Measurements from ENCODE around the gene FLRT1. TPM values are rescaled to one million over a fixed set of nuclear protein-coding genes. Genes with fewer than 3 reads are reported as not detected.

FLRT1 gene
- 1 to 10 TPM in 1 of 7 donors, under 1 TPM in 6; 0.23 to 1.2 (median 0.45) TPM for total RNA-seq
- under 1 TPM; 0.13 to 0.17 TPM for polyA plus RNA-seq
- long read RNA-seq, donor 1: 0 reads
- long read RNA-seq, donor 2, partial matches to known transcripts: 0 of 1 reads
- long read RNA-seq, donor 2, other reads (novel, unspliced or antisense): 0 of 1 reads
- long read RNA-seq, donor 3: 0 reads

GRCh38 chr11:64035576-64035975, at the start of gene FLRT1:
TSS of gene FLRT1 (plus strand) at chr11:64035931. CDS start at chr11:64116268, 80,337 bp downstream.
- 0% methylated on average over 3 to 46 of the region's 64 CpGs; no CpG with 5 or more reads in 1 of the 3 donors for WGBS, 3 donors
- Histone ChIP-seq H3K27me3 (no peaks in the 10 kb centered on the region), H3K9me3 (no peaks in the 10 kb centered on the region), H3K27ac (no peak within 1 kb of the TSS), H3K36me3 (no peaks in the 10 kb centered on the region), H3K4me1 (ENCODE audit: insufficient read depth) (peaks cover 2% of the 10 kb centered on the region), H3K4me3 (peak within 1 kb of the TSS; percentile 40)
- intact Hi-C loops (cut with DNase I): no loop called here
- TF ChIP-seq CTCF (IDR thresholded peaks at IDR 0.05) (no peak), POLR2A (IDR thresholded peaks at IDR 0.05) (no peak), EP300 (IDR thresholded peaks at IDR 0.05) (no peak)
- DNase-seq: no peak

DNA sequence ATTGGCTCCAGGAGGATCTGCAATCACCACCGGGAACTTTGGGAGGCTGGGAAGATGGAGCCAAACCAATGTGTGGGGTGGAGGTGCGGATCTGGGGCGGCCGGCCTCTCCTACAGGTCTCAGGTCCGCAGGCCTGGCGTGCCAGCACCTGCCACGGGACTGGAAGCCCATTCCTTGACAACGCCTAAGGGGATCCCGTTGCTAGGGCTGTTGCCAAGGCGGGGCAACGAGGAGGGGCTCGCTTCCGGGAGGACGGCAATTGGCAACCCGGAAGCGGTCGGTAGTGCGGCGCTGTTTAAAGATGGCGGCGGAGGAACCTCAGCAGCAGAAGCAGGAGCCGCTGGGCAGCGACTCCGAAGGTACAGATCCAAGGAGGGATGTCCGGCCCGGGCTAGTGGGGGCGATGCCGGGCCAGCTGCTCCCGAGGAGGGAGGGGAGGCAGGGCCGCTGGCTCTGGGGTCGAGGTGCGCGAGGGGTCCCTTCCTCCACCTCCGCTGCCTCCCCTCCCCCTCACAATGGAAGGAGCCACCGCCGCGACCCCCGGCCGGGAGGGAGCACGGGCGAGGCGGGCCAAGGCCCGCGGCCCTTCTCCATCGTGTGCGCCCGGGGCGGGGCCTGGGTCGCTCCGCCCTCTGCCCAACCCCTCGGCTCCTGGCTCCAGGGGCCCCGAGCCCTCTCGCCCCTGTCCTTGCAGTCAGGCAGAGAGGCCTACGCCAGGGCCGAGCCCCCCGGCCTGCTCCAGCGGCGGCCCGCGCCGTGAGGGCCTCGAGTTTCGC, 49.4 kb upstream of the FLRT1 start, which contains the start of gene OTUB1:
Gene OTUB1, plus strand, starts transcription at position 283 of the 776 bp plus-strand sequence. Its CDS starts 19 bp downstream, at position 302.
- Histone ChIP-seq H3K9me3 (no peaks in the 10 kb centered on the region), H3K4me3 (peak within 1 kb of the TSS; percentile 95), H3K4me1 (ENCODE audit: insufficient read depth) (peaks cover 5% of the 10 kb centered on the region), H3K36me3 (no peaks in the 10 kb centered on the region), H3K27ac (peak within 1 kb of the TSS; percentile 43 to 57), H3K27me3 (no peaks in the 10 kb centered on the region)
- intact Hi-C loops (cut with DNase I): no loop called here
- peak; percentile 87 to 92 (median 88) for DNase-seq
- WGBS, 3 donors: 0% methylated on average over 35 to 63 of the region's 63 CpGs
- TF ChIP-seq EP300 (IDR thresholded peaks at IDR 0.05) (no peak), POLR2A (IDR thresholded peaks at IDR 0.05) (peak; percentile 44)

- Histone ChIP-seq H3K27ac (peak overlapping the region; percentile 43 to 57), H3K27me3 (no peaks in the 10 kb centered on the region), H3K4me1 (ENCODE audit: insufficient read depth) (peaks cover 5% of the 10 kb centered on the region), H3K4me3 (peak overlapping the region; percentile 95), H3K36me3 (no peaks in the 10 kb centered on the region), H3K9me3 (no peaks in the 10 kb centered on the region)
- intact Hi-C loops (cut with DNase I): no loop called here
- no peak for TF ChIP-seq EP300 (IDR thresholded peaks at IDR 0.05)
- no peak for TF ChIP-seq CTCF (IDR thresholded peaks at IDR 0.05)
- no peak for TF ChIP-seq POLR2A (IDR thresholded peaks at IDR 0.05)
- 20 to 27% (median 22%) methylated on average over 24 to 25 of the region's 25 CpGs for WGBS, 3 donors
- DNase-seq: no peak
Observed at GRCh38 chr11:63986932-63987513, 48.7 kb upstream of the FLRT1 start.

DNA sequence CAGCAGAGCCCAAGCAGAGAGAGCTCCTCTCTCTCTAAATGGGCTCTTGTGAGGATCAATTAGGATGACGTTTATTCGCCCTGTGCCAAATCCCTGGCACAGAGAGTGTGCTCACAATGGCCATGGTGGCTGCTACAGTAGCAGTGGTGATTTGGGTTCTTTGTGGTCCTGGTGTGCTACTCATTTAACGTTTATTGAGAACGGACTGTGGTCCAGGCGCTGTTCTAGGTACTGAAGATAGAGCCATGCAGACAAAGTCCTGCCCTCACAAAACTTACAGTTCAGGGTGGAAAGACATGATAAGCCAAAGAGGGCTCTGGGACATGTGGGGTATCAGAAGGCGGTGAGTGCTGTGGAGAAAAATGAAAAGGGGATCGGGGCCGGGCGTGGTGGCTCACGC, 44.2 kb upstream of the FLRT1 start:
- Histone ChIP-seq H3K36me3 (no peaks in the 10 kb centered on the region), H3K9me3 (no peaks in the 10 kb centered on the region), H3K4me1 (ENCODE audit: insufficient read depth) (peaks cover 5% of the 10 kb centered on the region), H3K27me3 (no peaks in the 10 kb centered on the region), H3K27ac (no peak overlapping the region), H3K4me3 (no peak overlapping the region)
- no peak for DNase-seq
- 86 to 90% (median 87%) methylated on average over 10 of the region's 10 CpGs for WGBS, 3 donors
- intact Hi-C loops (cut with DNase I): no loop called here
- TF ChIP-seq CTCF (IDR thresholded peaks at IDR 0.05) (no peak), EP300 (IDR thresholded peaks at IDR 0.05) (no peak), POLR2A (IDR thresholded peaks at IDR 0.05) (no peak)

Data from ovary (tissue), 10 donors.